Endothelial cell of umbilical vein (primary cell): ENCODE results near the gene CREB3L2. TPM values are rescaled to one million over a fixed set of nuclear protein-coding genes. Genes with fewer than 3 reads are reported as not detected.

Experiments
- BruUV-seq: library from RNA; stranded (reverse); fragments of 400-500 nt; replicated peaks from 2 replicates; lab custom pipeline; 2021; lab: Mats Ljungman, UMichigan
- CTCF ChIA-PET: fragments of 300-600, 350-600 bp; sonication (Branson Sonifier 250); formaldehyde crosslinking; loops from one replicate; lab custom pipeline; 2021; ENCODE audit warnings: antibody characterized with exemption, inconsistent platforms; lab: Charles Lee
- POLR2A ChIA-PET: fragments of 300-600, 350-600 bp; sonication (Branson Sonifier 250); formaldehyde crosslinking; loops from one replicate; lab custom pipeline; 2021; ENCODE audit warnings: antibody characterized with exemption, inconsistent platforms; lab: Charles Lee
- DNase-seq: peaks from one replicate; pipeline ENCODE4 v3.0.0-alpha.2; 2011; ENCODE audit warnings: low read depth, low spot score
- FAIRE-seq: peaks from 2 replicates; lab custom pipeline; 2011; peaks lifted over from hg19 to GRCh38; lab: Jason Lieb, UNC
- H2AFZ ChIP-seq: 2 replicates; pipeline ENCODE4 v1.6.0; 2012; ENCODE audit warnings: low read depth, low read length, control low read depth, inconsistent platforms
- H3K27ac ChIP-seq: 2 replicates; pipeline ENCODE4 v1.5.1; 2011; ENCODE audit warnings: low read depth, mild to moderate bottlenecking, control low read depth, low read length, moderate library complexity; ENCODE audit not compliant: insufficient read depth
- H3K27me3 ChIP-seq, 2 experiments: 2 replicates each; pipeline versions ENCODE4 v1.6.0 to v1.6.1; 2011; ENCODE audit warnings: low read length in 2 of 2, mixed read lengths in 1 of 2; ENCODE audit not compliant: control insufficient read depth in 2 of 2, insufficient read depth in 2 of 2
- H3K36me3 ChIP-seq, 2 experiments: 2 replicates in 1 of 2; 3 replicates in 1 of 2; pipeline ENCODE4 v1.5.1; 2011; ENCODE audit warnings: low read length in 2 of 2, mild to moderate bottlenecking in 1 of 2, moderate library complexity in 1 of 2; ENCODE audit not compliant: control insufficient read depth in 2 of 2, insufficient read depth in 2 of 2; ENCODE audit errors: extremely low read depth in 1 of 2
- H3K4me1 ChIP-seq: 3 replicates; pipeline ENCODE4 v1.5.1; 2011; ENCODE audit warnings: mild to moderate bottlenecking, low read length; ENCODE audit not compliant: control insufficient read depth, insufficient read depth; ENCODE audit errors: extremely low read depth
- H3K4me2 ChIP-seq: 2 replicates; pipeline ENCODE4 v1.6.1; 2011; ENCODE audit warnings: low read length, control low read depth, mixed read lengths; ENCODE audit not compliant: insufficient read depth
- H3K4me3 ChIP-seq, 3 experiments: fragments of 200-600 bp in 1 of 3; sonication (generic), shearing (Covaris generic) in 1 of 3; replicated peaks in 1 of 3; 2 replicates each; pipeline ENCODE4 v1.5.1; 2011 to 2016; ENCODE audit warnings: control low read depth in 3 of 3, low read length in 3 of 3, mild to moderate bottlenecking in 2 of 3, inconsistent platforms in 1 of 3, low read depth in 1 of 3, moderate library complexity in 1 of 3; ENCODE audit not compliant: insufficient read depth in 1 of 3
- H3K79me2 ChIP-seq: 2 replicates; pipeline ENCODE4 v1.6.0; 2012; ENCODE audit warnings: low read length, inconsistent platforms; ENCODE audit not compliant: control insufficient read depth, insufficient read depth
- H3K9ac ChIP-seq: replicated peaks from 2 replicates; pipeline ENCODE3; 2011; ENCODE audit warnings: low read length, control low read depth; ENCODE audit not compliant: insufficient read depth; ENCODE audit errors: extremely low read depth
- H3K9me1 ChIP-seq: replicated peaks from 3 replicates; pipeline ENCODE4 v1.6.0; 2011; ENCODE audit warnings: mild to moderate bottlenecking, low read length; ENCODE audit not compliant: control insufficient read depth, insufficient read depth; ENCODE audit errors: extremely low read depth
- H3K9me3 ChIP-seq: replicated peaks from 2 replicates; pipeline ENCODE4 v1.5.1; 2012; ENCODE audit warnings: low read length, inconsistent platforms; ENCODE audit not compliant: control insufficient read depth, insufficient read depth
- H4K20me1 ChIP-seq: replicated peaks from 2 replicates; pipeline ENCODE3; 2011; ENCODE audit warnings: mild to moderate bottlenecking, low read length; ENCODE audit not compliant: control insufficient read depth, insufficient read depth; ENCODE audit errors: extremely low read depth
- EZH2 ChIP-seq: IDR thresholded peaks from 2 replicates; pipeline ENCODE4 v1.6.1; 2012; ENCODE audit warnings: borderline replicate concordance, low read depth, mild to moderate bottlenecking, moderate library complexity, low read length, inconsistent platforms; ENCODE audit not compliant: severe bottlenecking
- FOS ChIP-seq: IDR thresholded peaks from 2 replicates; pipeline ENCODE4 v1.6.1; 2011; ENCODE audit warnings: mild to moderate bottlenecking, low read length, moderate library complexity, borderline replicate concordance; ENCODE audit not compliant: insufficient read depth
- JUN ChIP-seq: IDR thresholded peaks from 2 replicates; pipeline ENCODE4 v1.6.1; 2011; ENCODE audit warnings: borderline replicate concordance, low read depth; ENCODE audit not compliant: insufficient read length, insufficient read depth
- POLR2A ChIP-seq: IDR thresholded peaks from 2 replicates; pipeline ENCODE4 v1.6.1; 2012; ENCODE audit warnings: low read depth, mild to moderate bottlenecking, control low read depth, low read length
- POLR2AphosphoS5 ChIP-seq: IDR thresholded peaks from 2 replicates; pipeline ENCODE4 v1.6.1; 2012; ENCODE audit warnings: low read depth, mild to moderate bottlenecking, control low read depth, low read length, moderate library complexity; ENCODE audit not compliant: insufficient read depth
- dilution Hi-C: fragments of 300-500 bp; cut with MboI; formaldehyde crosslinking; loops from one replicate; pipeline ENCODE4 v1.15.0; 2019; ENCODE audit warnings: low sequenced_read_pairs; ENCODE audit not compliant: extremely low pct_ligation_motif_present
- intact Hi-C: fragments of 100-400 bp; cut with micrococcal nuclease; formaldehyde crosslinking; loops from one replicate; pipeline ENCODE4 v1.10.0; 2022
- polyA plus RNA-seq, 4 experiments: library from polyadenylated mRNA; depleted of rRNA in 3 of 4; stranded (reverse) in 3 of 4; unstranded in 1 of 4; fragments of >200 nt; gene quantifications; 2 replicates each; pipeline versions ENCODE4 v1.2.1 to v1.2.3, GENCODE V29; 2011 to 2012; ENCODE audit warnings: missing spikeins in 1 of 4
- total RNA-seq: library from RNA; stranded (reverse); gene quantifications from 2 replicates; pipeline ENCODE4 v1.2.3, GENCODE V29; 2021
- TF ChIP-seq, protein P1 (sequence below), 2 donors: IDR thresholded peaks; 1 replicate in 1 of 2; 2 replicates in 1 of 2; pipeline ENCODE4 v1.5.1; 2011; ENCODE audit warnings: low read length in 2 of 2, mild to moderate bottlenecking in 2 of 2, moderate library complexity in 2 of 2, control low read depth in 1 of 2, inconsistent platforms in 1 of 2, low read depth in 1 of 2; ENCODE audit not compliant: insufficient read depth in 1 of 2; ENCODE audit errors: extremely low read depth in 1 of 2
- TF ChIP-seq, protein P2 (sequence below): IDR thresholded peaks from 2 replicates; pipeline ENCODE4 v1.6.1; 2011; ENCODE audit not compliant: insufficient read depth, insufficient read length

Gene CREB3L2
- total and polyA plus RNA-seq, 2 donors (not counting 3 experiments of a cell fraction or from before 2014, with no cell fraction given), result 32.1 to 93.4 TPM

DNA sequence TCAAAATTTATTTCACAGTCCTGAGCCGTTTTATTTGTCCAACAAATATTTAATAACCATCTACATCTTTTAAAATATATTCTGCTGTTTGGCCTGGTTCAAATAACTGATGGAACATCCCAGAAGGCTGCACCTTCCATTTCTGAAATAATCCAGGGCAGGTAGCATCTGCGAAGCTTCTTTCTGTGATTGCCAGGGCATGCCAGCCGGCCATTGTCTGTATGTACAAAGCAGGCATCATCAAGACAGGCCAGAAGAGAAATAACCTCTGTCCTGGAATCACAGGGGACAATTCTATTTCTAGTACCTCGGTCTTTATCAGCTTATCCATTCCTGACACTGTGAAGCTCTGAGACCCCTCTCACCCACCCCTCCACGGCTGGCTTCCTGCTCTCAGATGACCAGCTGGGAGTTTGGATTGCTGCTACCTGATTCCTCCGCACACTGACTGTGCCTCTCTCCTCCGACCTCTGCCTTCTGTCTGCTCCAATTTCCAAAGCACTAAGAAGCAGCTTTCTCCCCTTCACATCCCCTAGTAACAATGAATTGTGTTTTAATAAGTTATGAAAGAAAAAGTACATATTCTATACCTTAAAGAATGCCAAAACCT is 163.1 kb downstream of the CREB3L2 start:
- intact Hi-C loops, result no loop called here

More for the DNA sequence above, 163.1 kb downstream of the CREB3L2 start:
- H3K9me1 ChIP-seq, result no peaks in the 10 kb centered on the region
- H3K9me3 ChIP-seq, result no peaks in the 10 kb centered on the region
- dilution Hi-C loops, result no loop called here
- no peaks in the 10 kb centered on the region for H4K20me1 ChIP-seq
- no peak overlapping the region for H3K4me3 ChIP-seq
- H3K9ac ChIP-seq, result no peak overlapping the region
- H3K27ac ChIP-seq, result no peak overlapping the region
- no TSS peak for BruUV-seq
- H3K36me3 ChIP-seq, result no peaks in the 10 kb centered on the region
- no peaks in the 10 kb centered on the region for H3K4me1 ChIP-seq
- H3K79me2 ChIP-seq, result no peaks in the 10 kb centered on the region
- no peaks in the 10 kb centered on the region for H3K27me3 ChIP-seq
- no peak overlapping the region for H3K4me2 ChIP-seq
- no peak overlapping the region for H2AFZ ChIP-seq
- FAIRE-seq (no peak), DNase-seq (no peak)
- TF ChIP-seq, protein P1, sequence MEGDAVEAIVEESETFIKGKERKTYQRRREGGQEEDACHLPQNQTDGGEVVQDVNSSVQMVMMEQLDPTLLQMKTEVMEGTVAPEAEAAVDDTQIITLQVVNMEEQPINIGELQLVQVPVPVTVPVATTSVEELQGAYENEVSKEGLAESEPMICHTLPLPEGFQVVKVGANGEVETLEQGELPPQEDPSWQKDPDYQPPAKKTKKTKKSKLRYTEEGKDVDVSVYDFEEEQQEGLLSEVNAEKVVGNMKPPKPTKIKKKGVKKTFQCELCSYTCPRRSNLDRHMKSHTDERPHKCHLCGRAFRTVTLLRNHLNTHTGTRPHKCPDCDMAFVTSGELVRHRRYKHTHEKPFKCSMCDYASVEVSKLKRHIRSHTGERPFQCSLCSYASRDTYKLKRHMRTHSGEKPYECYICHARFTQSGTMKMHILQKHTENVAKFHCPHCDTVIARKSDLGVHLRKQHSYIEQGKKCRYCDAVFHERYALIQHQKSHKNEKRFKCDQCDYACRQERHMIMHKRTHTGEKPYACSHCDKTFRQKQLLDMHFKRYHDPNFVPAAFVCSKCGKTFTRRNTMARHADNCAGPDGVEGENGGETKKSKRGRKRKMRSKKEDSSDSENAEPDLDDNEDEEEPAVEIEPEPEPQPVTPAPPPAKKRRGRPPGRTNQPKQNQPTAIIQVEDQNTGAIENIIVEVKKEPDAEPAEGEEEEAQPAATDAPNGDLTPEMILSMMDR (IDR thresholded peaks at IDR 0.05; ENCODE audit: extremely low read depth in 1 of 2, insufficient read depth in 1 of 2, low read depth in 1 of 2, low read length in 2 of 2), result no peak
- TF ChIP-seq JUN, result no peak
- TF ChIP-seq POLR2A, result no peak
- TF ChIP-seq POLR2AphosphoS5, result no peak
- TF ChIP-seq, protein P2, sequence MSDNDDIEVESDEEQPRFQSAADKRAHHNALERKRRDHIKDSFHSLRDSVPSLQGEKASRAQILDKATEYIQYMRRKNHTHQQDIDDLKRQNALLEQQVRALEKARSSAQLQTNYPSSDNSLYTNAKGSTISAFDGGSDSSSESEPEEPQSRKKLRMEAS, result no peak
- TF ChIP-seq FOS, result no peak
- no peak for TF ChIP-seq EZH2
- POLR2A ChIA-PET, result no interaction called here
- CTCF ChIA-PET, result no interaction called here
